H9 (cell line): ENCODE measurements around the gene FCRL5. TPM values are rescaled to one million over a fixed set of nuclear protein-coding genes. Genes with fewer than 3 reads are reported as not detected.

Experiments
- DNase-seq: peaks from one replicate; pipeline ENCODE4 v3.0.0-alpha.2; 2017
- H2AFZ ChIP-seq: one replicate; pipeline ENCODE4 v1.6.1; 2013; ENCODE audit warnings: mild to moderate bottlenecking, low read length, control low read depth, moderate library complexity
- H2AK5ac ChIP-seq: 2 replicates; pipeline ENCODE4 v1.6.1; 2013; ENCODE audit warnings: low read length, control low read depth, mixed read lengths; ENCODE audit not compliant: insufficient read length
- H2BK120ac ChIP-seq: one replicate; pipeline ENCODE4 v1.6.1; 2013; ENCODE audit warnings: low read depth, mild to moderate bottlenecking, low read length, control low read depth, inconsistent platforms; ENCODE audit not compliant: poor library complexity, severe bottlenecking
- H2BK12ac ChIP-seq: 2 replicates; pipeline ENCODE4 v1.6.1; 2013; ENCODE audit warnings: low read length, control low read depth, mixed read lengths, low read depth; ENCODE audit not compliant: insufficient read length
- H2BK15ac ChIP-seq: 2 replicates; pipeline ENCODE4 v1.6.1; 2013; ENCODE audit warnings: low read depth, low read length, control low read depth
- H2BK20ac ChIP-seq: one replicate; pipeline ENCODE4 v1.6.1; 2013; ENCODE audit warnings: low read depth, mild to moderate bottlenecking, low read length, control low read depth, inconsistent platforms; ENCODE audit not compliant: poor library complexity, severe bottlenecking
- H2BK5ac ChIP-seq: 2 replicates; pipeline ENCODE4 v1.6.1; 2013; ENCODE audit warnings: low read length, control low read depth, mixed read lengths; ENCODE audit not compliant: insufficient read length
- H3K14ac ChIP-seq: 2 replicates; pipeline ENCODE4 v1.6.1; 2013; ENCODE audit warnings: low read length, control low read depth; ENCODE audit not compliant: insufficient read depth
- H3K18ac ChIP-seq: 2 replicates; pipeline ENCODE4 v1.6.1; 2013; ENCODE audit warnings: low read depth, mild to moderate bottlenecking, mixed read lengths, low read length, control low read depth; ENCODE audit not compliant: insufficient read length
- H3K23ac ChIP-seq: 2 replicates; pipeline ENCODE4 v1.6.1; 2013; ENCODE audit warnings: low read length, control low read depth, mixed read lengths, low read depth; ENCODE audit not compliant: insufficient read length
- H3K23me2 ChIP-seq: 2 replicates; pipeline ENCODE4 v1.6.1; 2013; ENCODE audit warnings: low read depth, mild to moderate bottlenecking, mixed read lengths, low read length, control low read depth; ENCODE audit not compliant: insufficient read length, poor library complexity, severe bottlenecking
- H3K27ac ChIP-seq: 2 replicates; pipeline ENCODE4 v1.5.1; 2013; ENCODE audit warnings: low read length, control low read depth, mixed read lengths, low read depth; ENCODE audit not compliant: insufficient read length
- H3K27me3 ChIP-seq: 2 replicates; pipeline ENCODE4 v1.6.1; 2013; ENCODE audit warnings: low read length, control low read depth, inconsistent platforms; ENCODE audit not compliant: insufficient read depth
- H3K4ac ChIP-seq: 2 replicates; pipeline ENCODE4 v1.6.1; 2013; ENCODE audit warnings: low read depth, mild to moderate bottlenecking, control low read depth, inconsistent platforms, low read length, moderate library complexity
- H3K4me1 ChIP-seq: 2 replicates; pipeline ENCODE4 v1.6.1; 2013; ENCODE audit warnings: low read length, control low read depth, inconsistent platforms; ENCODE audit not compliant: insufficient read depth
- H3K4me2 ChIP-seq: 2 replicates; pipeline ENCODE4 v1.6.1; 2013; ENCODE audit warnings: low read length, control low read depth, mixed read lengths; ENCODE audit not compliant: insufficient read length, insufficient read depth
- H3K56ac ChIP-seq: 2 replicates; pipeline ENCODE4 v1.6.1; 2013; ENCODE audit warnings: low read depth, mild to moderate bottlenecking, mixed read lengths, low read length, control low read depth; ENCODE audit not compliant: insufficient read length
- H3K79me1 ChIP-seq: 2 replicates; pipeline ENCODE4 v1.6.1; 2013; ENCODE audit warnings: low read depth, mild to moderate bottlenecking, moderate library complexity, low read length, control low read depth, inconsistent platforms; ENCODE audit not compliant: insufficient read depth, poor library complexity, severe bottlenecking
- H3K79me2 ChIP-seq: 2 replicates; pipeline ENCODE4 v1.6.1; 2013; ENCODE audit warnings: low read length, control low read depth, inconsistent platforms; ENCODE audit not compliant: insufficient read depth
- H3K9ac ChIP-seq: 2 replicates; pipeline ENCODE4 v1.6.1; 2013; ENCODE audit warnings: low read length, control low read depth, mixed read lengths; ENCODE audit not compliant: insufficient read length; ENCODE audit errors: extremely low read depth
- H3K9me3 ChIP-seq: one replicate; pipeline ENCODE4 v1.6.1; 2013; ENCODE audit warnings: low read depth, low read length, inconsistent platforms; ENCODE audit not compliant: control insufficient read depth
- H3T11ph ChIP-seq: one replicate; pipeline ENCODE4 v1.6.1; 2013; ENCODE audit warnings: mild to moderate bottlenecking, low read length, control low read depth, inconsistent platforms
- H4K20me1 ChIP-seq: one replicate; pipeline ENCODE4 v1.6.1; 2013; ENCODE audit not compliant: control insufficient read depth, insufficient read length, insufficient read depth
- H4K5ac ChIP-seq: 2 replicates; pipeline ENCODE4 v1.6.1; 2013; ENCODE audit warnings: low read depth, mild to moderate bottlenecking, mixed read lengths, low read length, control low read depth; ENCODE audit not compliant: insufficient read length
- H4K8ac ChIP-seq: replicated peaks from 2 replicates; pipeline ENCODE4 v1.6.1; 2013; ENCODE audit warnings: low read length, control low read depth, mixed read lengths, low read depth; ENCODE audit not compliant: insufficient read length
- H4K91ac ChIP-seq: 2 replicates; pipeline ENCODE4 v1.6.1; 2013; ENCODE audit warnings: low read depth, mild to moderate bottlenecking, moderate library complexity, mixed read lengths, low read length, control low read depth; ENCODE audit not compliant: insufficient read length
- H3K27ac Mint-ChIP-seq, 3 experiments: 2 replicates in 2 of 3; 3 replicates in 1 of 3; pipeline ENCODE4 v1.8.0; 2020 to 2021; ENCODE audit warnings: mixed read lengths in 3 of 3, mild to moderate bottlenecking in 1 of 3, moderate library complexity in 1 of 3
- H3K27me3 Mint-ChIP-seq: 2 replicates; pipeline ENCODE4 v1.8.0; 2021; ENCODE audit warnings: low read depth, mild to moderate bottlenecking, moderate library complexity, mixed read lengths
- H3K36me3 Mint-ChIP-seq, 3 experiments: 2 replicates in 2 of 3; 3 replicates in 1 of 3; pipeline ENCODE4 v1.8.0; 2020 to 2021; ENCODE audit warnings: low read depth in 3 of 3, mixed read lengths in 3 of 3; ENCODE audit not compliant: insufficient read depth in 1 of 3
- H3K4me1 Mint-ChIP-seq, 2 experiments: 2 replicates each; pipeline ENCODE4 v1.8.0; 2020; ENCODE audit warnings: mixed read lengths in 2 of 2
- H3K4me3 Mint-ChIP-seq, 2 experiments: 2 replicates in 1 of 2; 3 replicates in 1 of 2; pipeline ENCODE4 v1.8.0; 2020 to 2021; ENCODE audit warnings: mild to moderate bottlenecking in 2 of 2, mixed read lengths in 2 of 2, moderate library complexity in 1 of 2
- H3K9me3 Mint-ChIP-seq, 2 experiments: 2 replicates in 1 of 2; 3 replicates in 1 of 2; pipeline ENCODE4 v1.8.0; 2020; ENCODE audit warnings: mild to moderate bottlenecking in 2 of 2, mixed read lengths in 2 of 2, moderate library complexity in 1 of 2
- CTCF ChIP-seq: fragments of 200-600 bp; sonication (generic); conservative IDR thresholded peaks from 3 replicates; pipeline ENCODE4 v1.8.0; 2021; ENCODE audit warnings: antibody characterized with exemption, mild to moderate bottlenecking
- WGBS: extraction: QIAGEN DNeasy Blood & Tissue Kit; methylation state at CpG from one replicate; pipeline ENCODE4 v1.1.7; 2013; ENCODE audit warnings: missing lambda C conversion rate, low lambda C conversion rate, mixed read lengths; ENCODE audit not compliant: insufficient read length; ENCODE audit errors: extremely low coverage; 5-methylcytosine and 5-hydroxymethylcytosine counted together
- total RNA-seq: library from RNA; stranded (reverse); gene quantifications from 2 replicates; pipeline ENCODE4 v1.2.1, GENCODE V29; 2021

The FCRL5 gene
- total RNA-seq, 1 experiment from 2014 or later = 0.98 TPM

GRCh38 chr1:157494093-157494492, 58.2 kb downstream of the FCRL5 start:
- no peaks in the 10 kb centered on the region for H3K4me1 ChIP-seq
- H3K56ac ChIP-seq = no peak overlapping the region
- no peak overlapping the region for H2BK15ac ChIP-seq
- H4K8ac ChIP-seq = no peak overlapping the region
- H2BK120ac ChIP-seq = no peak overlapping the region
- no peaks in the 10 kb centered on the region for H4K20me1 ChIP-seq
- no peak overlapping the region for H2BK5ac ChIP-seq
- H4K5ac ChIP-seq = no peak overlapping the region
- H4K91ac ChIP-seq = no peak overlapping the region
- H3K4me2 ChIP-seq = no peak overlapping the region
- no peak for TF ChIP-seq CTCF
- H3K4me1 Mint-ChIP-seq = peaks cover 2 to 4% of the 10 kb centered on the region in 2 experiments
- H3K18ac ChIP-seq = no peak overlapping the region
- H3K9ac ChIP-seq = no peak overlapping the region
- no peak overlapping the region for H3K4ac ChIP-seq
- no peak overlapping the region for H2AFZ ChIP-seq
- no peak overlapping the region for H3T11ph ChIP-seq
- H3K79me1 ChIP-seq = no peaks in the 10 kb centered on the region
- no peak overlapping the region for H3K23ac ChIP-seq
- H3K9me3 ChIP-seq = peaks cover 2% of the 10 kb centered on the region
- H3K23me2 ChIP-seq = no peaks in the 10 kb centered on the region
- no peaks in the 10 kb centered on the region for H3K79me2 ChIP-seq
- H2AK5ac ChIP-seq = no peak overlapping the region
- H3K36me3 Mint-ChIP-seq = no peaks in the 10 kb centered on the region
- H3K4me3 Mint-ChIP-seq = no peak overlapping the region
- DNase-seq = no peak
- no CpG with 5 or more reads among the region's 4 CpGs for WGBS
- H3K14ac ChIP-seq = no peak overlapping the region
- no peak overlapping the region for H3K27ac ChIP-seq
- no peak overlapping the region for H2BK20ac ChIP-seq
- H3K27me3 Mint-ChIP-seq = no peaks in the 10 kb centered on the region; the same call in 1 of the 2 replicates
- no peak overlapping the region for H3K27ac Mint-ChIP-seq
- H3K9me3 Mint-ChIP-seq = no peaks in the 10 kb centered on the region; a peak in 1 of 5 replicates
- no peak overlapping the region for H2BK12ac ChIP-seq
- no peaks in the 10 kb centered on the region for H3K27me3 ChIP-seq
